OCI-LY7 (cell line): ENCODE data around the gene GPR153.

Experiments
- EZH2phosphoT487 ChIP-seq: fragments of 200-600 bp; sonication (generic); IDR thresholded peaks from 2 replicates; pipeline ENCODE4 v1.6.1; 2018; ENCODE audit warnings: low read depth, borderline replicate concordance, mild to moderate bottlenecking, mixed run types, antibody characterized with exemption, low read length, moderate library complexity, mixed read lengths
- TF ChIP-seq, protein P1 (sequence below): fragments of 200-600 bp; sonication (generic); conservative IDR thresholded peaks from 2 replicates; pipeline ENCODE4 v1.5.1; 2014; ENCODE audit warnings: mild to moderate bottlenecking, antibody characterized with exemption, low read length, moderate library complexity, mixed read lengths

DNA sequence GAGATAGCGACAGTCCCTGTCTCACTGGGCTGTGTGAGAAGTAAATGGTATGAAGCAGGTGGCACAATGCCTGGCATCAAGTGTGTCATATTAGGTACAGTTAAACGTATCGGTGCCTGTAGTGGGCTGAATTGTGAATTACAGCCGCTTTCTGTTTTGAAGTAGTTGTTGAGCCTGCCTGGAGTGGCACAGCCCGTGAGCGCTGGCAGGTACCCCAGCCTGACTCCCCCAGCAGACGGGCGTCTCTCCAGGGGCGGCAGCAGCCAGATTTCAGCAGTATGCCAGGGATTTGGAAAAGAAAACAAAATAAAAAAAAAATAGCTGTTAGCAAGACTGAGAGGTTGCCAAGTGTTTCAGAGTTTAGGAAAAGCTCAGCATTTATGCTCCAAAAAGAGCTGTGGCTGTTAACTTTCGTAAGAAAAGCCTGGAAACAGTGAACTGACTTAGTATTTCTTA is 26.6 kb upstream of the GPR153 start:
- TF ChIP-seq, protein P1, sequence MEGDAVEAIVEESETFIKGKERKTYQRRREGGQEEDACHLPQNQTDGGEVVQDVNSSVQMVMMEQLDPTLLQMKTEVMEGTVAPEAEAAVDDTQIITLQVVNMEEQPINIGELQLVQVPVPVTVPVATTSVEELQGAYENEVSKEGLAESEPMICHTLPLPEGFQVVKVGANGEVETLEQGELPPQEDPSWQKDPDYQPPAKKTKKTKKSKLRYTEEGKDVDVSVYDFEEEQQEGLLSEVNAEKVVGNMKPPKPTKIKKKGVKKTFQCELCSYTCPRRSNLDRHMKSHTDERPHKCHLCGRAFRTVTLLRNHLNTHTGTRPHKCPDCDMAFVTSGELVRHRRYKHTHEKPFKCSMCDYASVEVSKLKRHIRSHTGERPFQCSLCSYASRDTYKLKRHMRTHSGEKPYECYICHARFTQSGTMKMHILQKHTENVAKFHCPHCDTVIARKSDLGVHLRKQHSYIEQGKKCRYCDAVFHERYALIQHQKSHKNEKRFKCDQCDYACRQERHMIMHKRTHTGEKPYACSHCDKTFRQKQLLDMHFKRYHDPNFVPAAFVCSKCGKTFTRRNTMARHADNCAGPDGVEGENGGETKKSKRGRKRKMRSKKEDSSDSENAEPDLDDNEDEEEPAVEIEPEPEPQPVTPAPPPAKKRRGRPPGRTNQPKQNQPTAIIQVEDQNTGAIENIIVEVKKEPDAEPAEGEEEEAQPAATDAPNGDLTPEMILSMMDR, result no peak
- no peak for TF ChIP-seq EZH2phosphoT487
